Measurements from ENCODE around the gene MYO7B.

The MYO7B gene

DNA sequence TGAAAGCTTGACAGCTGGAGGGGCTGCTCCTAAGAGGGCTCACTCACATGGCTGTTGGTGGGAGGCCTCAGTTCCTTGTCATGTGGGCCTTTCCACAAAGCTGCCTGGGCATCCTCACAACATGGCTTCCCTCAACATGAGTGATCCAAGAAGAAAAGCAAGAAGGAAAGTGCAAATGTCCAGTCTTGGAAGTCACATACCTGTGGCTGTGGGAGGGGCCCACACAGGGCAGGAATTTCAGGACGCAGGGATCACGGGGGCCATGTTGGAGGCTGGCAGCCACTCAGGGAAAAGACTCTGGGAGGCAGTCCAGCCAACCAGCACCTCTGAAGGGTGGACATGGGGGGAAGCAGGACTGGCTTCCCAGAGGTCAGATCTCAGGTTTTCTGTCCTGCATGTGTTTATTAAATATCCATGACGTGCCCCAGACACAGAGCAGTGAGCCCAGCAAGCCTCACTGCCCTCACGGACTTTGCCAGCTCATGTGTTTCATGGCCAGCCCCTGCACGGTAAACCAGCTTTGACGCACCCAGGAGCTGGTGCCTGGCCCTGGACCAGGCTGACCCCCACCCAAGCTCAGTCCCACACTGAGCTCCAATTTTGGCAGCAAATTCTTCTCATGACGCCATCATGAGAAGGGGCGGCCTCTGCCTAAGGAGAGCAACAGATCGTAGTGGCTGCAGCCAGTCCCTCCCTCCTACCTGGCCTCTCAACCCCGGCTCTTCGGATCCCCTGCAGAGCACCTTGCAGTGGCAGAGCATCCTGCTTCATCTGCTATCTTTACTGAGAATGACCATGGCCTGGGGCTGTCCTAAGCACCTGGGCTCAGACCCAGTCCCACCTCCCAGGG lies 75.8 kb downstream of the MYO7B start:
- no peak for DNase-seq

DNA sequence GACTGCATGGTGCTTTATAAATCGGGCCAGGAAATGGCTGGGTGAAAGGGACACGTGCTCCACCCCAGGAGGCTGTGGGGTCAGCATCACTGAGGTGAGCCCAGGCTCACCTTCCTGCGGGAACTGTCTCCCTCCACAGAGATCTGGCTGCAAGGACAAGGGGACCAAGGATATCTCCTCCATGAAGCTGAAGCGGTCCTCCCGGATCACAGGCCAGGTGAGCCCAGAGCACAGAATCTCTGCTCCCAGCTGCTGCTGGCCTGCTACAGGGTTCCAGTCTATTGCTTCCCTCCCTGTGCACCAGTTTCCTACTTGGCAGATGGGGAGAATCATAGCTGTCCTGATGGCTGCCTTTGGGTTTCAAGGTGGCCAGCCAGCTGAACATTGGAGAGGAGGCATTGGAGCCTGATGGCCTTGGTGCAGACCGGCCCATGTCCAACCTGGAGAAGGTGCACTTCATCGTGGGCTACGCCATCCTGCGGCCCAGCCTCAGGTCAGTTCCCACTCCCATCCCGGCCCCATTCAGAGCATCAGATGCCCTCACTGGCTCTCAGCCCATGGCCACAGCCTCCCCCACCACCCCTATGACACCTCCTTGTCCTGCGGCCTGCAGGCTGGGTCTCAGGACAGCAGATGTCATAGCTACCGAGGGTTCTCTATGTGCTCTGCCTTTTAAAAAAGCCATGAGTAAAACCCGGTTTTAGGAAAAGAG lies 76.8 kb downstream of the MYO7B start:
- no peak for DNase-seq

DNA sequence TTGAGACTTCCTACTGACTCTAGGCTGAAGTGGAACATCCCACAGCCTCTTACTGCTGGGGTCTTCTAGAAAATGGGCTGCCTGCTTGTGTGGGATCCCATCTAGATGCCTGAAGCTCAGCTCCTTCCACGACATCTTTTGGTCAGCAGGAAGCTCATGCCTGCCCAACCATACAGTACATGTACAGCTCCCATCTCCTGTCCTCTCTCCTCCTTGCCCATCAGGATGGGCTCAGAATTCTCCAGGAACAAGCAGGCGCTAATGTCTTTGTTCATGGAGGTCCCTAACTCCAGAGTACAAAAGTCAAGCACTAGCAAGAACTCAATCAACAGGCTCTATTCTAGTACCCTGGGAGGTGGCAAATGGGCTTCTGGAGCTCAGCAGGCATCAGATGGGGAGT lies 78.8 kb downstream of the MYO7B start:
- DNase-seq: no peak

DNA sequence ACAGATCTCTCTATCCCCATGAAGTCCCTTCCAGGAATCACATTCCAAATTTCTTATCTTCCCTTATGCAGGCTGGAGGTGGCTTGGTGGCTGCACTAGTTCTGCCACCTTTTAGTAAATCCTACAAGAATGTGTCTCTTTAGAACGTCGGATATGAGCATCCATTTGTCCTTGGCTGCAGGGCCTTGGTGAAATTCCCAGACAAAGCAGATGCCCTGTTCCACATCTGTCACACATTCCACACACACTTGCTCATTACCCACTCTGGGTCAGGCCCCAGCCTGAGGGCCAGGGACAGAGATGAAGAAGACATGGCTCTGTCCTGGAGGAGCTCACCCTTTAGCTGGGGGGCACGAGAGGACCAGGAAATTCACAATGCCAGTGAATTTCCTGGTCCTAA lies 79.2 kb downstream of the MYO7B start:
- DNase-seq: no peak

DNA sequence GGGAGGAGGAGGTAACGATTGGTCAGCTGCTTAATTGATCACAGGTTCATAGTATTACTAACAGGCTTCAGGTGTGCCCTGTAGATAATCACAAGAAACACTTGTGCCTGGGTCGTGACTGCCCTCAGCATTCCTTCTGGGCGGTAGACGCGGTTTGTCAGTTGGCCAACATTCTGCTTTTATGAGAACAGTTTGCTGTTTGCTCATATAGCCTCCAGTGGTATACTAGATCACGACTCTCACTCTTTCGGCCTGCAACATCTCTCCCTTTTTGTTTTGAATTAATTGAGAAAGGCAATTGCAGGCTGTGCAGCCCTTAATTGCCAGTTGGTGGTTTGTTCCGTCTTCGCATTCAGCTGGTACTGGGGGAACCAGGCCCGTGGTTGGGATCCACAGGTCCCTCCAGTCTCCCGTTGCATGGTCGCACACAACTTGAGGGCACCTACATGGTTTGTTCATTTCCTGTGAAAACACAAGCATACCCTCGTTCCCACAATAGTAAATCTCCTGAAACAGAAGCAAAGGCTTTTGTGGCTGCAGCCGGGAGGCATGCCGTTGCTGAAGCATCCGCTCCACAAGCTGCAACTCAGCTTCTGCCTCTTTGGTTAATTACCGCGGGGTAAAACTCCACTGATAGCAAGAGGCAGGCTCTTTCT lies 80.2 kb downstream of the MYO7B start:
- no peak for DNase-seq

DNA sequence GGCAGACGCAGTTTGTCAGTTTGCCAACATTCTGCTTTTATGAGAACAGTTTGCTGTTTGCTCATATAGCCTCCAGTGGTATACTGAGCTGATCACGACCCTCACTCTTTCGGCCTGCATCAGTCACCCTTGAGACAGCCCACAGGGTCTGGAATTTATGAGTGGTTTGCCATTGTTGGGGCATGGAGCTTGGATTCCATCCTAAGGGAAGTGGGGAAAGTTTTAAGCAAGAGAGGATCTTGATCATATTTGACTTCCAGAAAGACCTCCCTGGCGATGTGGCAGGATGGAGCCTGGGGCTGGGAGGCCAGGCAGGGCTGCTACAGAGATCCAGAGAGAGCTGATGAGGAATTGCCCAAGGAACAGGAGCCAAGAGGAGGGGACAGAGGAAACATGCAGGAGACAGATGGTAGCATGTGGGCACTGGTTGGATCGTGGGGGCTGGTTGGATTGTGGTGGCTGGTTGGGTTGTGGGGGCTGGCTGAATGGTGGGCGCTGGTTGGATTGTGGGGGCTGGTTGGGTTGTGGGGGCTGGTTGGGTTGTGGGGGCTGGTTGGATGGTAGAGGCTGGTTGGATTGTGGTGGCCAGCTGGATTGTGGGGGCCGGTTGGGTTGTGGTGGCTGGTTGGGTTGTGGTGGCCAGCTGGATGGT lies 83.2 kb downstream of the MYO7B start:
- no peak for DNase-seq

DNA sequence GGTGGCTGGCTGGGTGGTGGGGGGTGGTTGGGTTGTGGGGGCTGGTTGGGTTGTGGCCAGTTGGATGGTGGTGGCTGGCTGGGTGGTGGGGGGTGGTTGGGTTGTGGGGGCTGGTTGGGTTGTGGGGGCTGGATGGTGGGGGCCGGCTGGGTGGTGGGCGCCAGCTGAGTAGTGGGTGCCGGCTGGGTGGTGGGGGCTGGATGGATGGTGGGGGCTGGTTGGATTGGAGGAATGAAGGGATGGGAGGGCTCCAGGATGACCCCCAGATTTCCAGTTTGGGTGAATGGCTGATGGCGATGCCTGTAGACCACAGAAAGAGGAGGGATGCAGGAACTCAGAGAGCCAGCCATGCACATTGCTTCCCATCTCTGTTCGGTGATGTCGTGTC lies 83.7 kb downstream of the MYO7B start:
- DNase-seq: no peak

DNA sequence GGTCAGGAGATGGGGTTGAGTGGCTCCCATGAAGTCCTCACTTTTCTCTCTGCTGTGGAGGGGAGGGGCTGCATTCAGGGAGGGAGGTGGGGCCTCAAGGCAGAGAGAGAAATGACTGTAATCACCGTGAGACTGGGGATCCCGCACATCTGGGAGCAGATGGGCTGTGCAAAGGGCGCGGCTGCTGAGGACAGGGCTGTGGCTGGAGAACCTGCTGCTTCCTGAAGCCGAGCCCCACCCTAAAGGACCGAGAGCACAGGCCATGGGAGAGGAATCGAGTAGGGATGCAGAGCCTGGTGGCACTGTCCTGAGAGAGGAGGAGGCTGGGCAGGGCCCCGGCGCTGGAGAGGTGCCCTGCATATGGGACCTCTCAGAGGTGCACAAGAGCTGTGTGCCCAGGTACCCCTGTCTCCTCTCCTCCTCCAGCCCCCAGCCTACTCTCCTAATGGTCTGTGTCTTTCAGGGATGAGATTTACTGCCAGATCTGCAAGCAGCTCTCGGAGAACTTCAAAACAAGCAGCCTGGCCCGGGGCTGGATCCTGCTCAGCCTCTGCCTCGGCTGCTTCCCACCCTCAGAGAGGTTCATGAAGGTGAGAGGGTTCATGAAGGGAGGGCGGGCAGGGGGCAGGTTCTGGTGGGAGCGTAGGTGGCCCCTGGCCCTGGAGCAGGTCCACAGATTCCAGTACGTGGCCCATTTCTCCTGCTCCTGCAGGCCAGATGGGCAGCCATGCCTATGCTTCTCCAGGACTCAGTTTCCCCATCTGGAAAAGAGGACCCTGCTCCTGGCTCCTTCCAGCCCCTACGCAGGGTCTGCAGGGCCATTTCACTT lies 84.6 kb downstream of the MYO7B start:
- DNase-seq: no peak

DNA sequence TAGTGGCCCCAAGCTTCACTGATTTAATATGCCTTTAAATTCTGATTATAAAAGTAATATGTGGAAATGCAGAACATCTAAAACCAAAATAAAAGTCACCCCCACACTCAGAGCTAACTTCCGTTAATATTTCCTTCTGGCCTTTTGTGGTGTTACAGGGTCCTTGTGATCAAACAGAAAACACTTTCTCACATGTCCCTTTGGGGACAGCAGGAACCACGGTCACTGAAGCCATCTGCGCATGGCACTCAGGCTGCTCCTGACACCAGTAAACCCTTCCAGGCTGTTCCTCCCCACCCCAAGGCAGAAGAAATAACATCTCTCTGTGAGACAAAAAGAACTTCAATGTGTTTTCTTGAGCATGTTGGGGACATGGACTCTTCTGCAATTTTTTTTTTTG lies 85.4 kb downstream of the MYO7B start:
- no peak for DNase-seq

DNA sequence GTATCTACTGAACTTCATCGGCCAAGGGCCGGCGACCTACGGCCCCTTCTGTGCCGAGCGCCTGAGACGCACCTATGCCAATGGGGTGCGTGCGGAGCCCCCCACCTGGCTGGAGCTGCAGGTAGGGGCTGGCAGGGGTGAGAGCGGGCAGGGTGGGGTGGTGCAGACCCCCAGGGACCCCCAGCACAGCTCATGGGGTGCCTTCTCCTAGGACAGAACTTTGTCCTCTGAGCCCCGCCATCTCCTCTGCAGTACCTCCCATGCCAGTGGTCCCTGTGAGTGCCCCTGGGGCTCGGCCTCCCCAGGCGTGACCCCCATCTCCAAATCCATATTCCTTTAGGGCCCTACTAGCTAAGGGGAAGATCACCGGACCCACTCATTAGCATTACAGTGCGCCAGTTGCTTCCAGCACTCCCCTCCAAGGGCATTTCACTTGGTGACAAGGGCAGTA lies 86.5 kb downstream of the MYO7B start:
- DNase-seq: no peak

DNA sequence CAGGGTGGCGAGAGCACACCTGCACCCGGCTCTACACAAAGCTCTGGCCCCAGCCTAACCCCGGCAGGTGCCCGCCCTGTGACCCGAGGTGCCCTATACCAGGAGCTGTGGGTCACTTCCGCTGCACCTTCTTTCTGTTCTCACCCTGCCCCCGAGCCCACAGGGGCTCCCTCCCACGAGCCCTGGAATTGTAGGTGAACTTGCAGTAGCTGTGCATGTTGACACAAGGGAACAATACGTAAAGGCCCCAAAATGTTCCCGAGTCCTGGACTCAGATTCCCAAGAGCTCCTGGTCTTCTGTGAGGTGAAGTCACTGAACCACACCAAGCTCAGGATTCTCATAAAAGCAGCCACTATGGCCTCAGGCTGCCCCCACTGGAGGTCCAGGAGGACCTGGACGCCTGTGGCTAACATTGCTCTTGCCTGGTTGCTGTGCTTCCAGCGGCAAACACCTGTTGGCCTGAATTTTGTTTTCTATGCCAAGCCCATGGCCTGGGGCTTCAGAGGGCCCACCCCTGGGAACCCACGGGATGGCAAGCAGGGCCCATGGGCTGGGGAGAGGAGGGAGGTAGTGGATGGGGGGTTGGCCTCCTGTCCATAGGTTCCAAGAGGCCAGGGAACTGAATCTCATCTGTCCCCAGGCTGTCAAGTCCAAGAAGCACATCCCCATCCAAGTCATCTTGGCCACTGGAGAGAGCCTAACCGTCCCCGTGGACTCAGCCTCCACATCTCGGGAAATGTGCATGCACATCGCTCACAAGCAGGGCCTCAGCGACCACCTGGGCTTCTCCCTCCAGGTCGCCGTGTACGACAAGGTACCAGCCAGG lies 87.3 kb downstream of the MYO7B start:
- no peak for DNase-seq

DNA sequence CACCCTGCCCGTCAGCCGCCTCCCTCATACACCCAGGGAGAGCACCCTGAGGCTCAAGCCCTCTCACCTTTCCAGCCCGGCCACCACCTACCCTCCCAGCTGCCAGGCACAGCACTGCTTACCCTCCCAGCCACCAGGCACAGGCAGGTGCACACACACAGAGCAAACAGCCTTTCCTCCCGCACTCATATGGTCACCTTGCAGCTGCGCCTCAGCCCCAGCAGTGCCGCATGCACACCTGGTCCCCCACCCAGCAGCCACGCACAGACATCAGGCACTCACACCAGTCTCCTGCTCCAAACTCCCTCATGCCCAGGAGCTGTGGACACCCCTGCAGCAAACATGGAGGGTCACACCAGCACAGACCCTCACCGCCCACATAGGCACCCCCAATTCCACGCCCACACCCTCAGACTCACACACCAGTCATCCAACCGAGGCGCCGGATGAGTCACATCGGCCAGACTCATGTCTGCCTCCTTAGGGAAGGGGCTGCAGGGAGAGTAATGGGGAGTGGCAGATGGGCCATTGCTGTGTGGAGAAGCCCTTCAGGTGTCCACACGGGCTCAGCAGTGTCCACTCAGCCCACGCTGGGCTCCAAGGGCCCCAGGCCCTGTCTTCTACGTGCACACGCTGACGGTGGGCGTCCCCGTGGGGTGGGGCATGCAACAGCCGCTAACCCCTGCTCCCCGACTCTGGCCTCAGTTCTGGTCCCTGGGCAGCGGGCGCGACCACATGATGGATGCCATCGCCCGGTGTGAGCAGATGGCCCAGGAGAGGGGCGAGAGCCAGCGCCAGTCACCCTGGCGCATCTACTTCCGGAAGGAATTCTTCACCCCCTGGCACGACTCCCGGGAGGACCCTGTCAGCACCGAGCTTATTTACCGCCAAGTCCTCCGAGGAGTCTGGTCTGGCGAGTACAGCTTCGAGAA lies 88.2 kb downstream of the MYO7B start:
- DNase-seq: no peak

DNA sequence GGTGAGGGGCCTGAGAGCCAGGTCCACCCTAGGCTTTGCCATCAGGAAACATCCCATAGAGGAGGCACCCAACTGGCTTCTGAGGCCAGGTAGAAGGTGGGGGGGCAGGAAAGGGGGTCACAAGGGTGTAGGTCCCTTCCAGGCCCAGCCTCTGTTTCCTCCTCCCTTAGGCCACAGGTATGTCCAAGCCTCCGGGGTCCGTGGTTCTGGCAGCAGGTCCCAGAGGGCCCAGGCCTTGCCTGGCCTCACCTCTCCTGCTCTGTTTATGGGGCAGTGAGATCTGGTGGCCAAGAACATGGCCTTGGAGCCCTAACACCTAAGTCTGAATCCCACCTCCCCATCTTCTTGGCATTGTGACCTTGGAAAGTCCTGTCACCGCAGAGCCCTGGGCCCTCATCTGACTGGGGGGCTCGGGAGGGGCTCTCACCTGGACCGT lies 88.9 kb downstream of the MYO7B start:
- DNase-seq: no peak

DNA sequence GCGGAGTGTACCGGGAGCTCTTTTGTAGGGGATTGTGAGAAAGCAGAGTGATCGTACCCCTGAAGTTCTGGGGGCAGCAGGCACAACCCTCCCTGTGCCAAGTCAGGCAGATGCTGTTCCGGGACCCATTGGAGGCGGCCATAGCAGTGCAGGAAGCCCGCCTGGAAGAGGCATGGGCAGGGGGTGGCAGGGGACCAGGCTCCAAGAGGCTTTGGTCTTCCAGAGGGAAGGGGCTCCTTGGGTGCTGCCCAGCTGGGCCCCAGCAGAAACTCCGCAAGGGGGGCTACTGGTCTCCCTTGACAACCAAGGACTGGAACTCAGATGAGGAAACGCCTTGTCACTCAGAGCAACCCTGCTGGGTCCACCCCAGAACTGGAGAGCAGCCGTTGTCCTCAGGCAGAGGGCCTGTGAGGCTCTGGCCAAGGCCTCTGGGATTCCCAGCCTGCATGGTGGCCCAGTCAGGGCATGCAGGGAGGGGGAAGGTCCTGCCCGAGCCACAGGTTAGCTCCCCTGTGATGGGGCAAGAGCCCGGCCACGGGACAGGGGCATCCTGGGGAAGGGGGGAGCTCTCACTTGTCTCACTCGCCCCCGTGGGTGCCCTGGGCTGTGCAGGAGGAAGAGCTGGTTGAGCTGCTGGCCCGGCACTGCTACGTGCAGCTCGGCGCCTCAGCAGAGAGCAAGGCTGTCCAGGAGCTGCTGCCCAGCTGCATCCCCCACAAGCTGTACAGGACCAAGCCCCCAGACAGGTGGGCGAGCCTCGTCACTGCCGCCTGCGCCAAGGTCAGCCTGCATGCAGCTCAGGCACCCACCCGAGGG lies 89.5 kb downstream of the MYO7B start:
- DNase-seq: no peak

DNA sequence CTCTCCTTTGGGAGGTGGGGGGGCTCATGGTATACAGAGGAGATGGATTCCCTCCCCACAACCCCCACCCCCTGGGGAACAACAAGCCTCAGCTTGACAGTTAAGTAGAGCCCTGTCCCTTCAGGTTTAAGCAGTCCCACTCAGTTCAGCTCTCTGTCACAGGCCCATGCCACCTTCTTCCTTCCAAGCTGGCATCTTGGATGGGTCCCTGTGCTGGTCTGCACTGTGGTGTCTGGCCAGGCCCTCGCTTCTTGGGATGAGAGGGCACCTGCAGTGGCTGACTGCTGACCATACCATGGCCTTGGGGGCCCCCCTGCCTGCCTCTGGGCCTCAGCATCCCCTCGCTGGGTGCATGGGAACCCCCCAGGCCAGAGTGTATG lies 90.1 kb downstream of the MYO7B start:
- no peak for DNase-seq

DNA sequence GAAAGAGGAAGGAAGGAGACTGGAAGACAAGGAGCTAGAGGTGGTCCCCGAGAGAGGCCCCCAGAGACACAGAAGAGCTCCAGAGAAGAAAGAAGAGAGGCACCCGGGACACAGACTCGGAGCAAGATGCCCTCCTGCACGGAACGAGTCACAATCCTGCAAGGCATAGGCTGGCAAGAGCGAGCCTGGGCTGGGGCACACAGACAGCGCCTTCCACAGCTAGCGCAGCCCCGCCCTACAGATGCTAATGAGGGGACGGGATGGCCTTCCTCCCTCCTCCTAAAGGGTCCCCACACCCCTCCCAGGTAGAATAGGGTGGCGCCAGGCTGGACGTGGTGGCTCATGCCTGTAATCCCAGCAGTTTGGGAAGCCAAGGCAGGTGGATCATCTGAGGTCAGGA lies 90.7 kb downstream of the MYO7B start:
- DNase-seq: no peak

DNA sequence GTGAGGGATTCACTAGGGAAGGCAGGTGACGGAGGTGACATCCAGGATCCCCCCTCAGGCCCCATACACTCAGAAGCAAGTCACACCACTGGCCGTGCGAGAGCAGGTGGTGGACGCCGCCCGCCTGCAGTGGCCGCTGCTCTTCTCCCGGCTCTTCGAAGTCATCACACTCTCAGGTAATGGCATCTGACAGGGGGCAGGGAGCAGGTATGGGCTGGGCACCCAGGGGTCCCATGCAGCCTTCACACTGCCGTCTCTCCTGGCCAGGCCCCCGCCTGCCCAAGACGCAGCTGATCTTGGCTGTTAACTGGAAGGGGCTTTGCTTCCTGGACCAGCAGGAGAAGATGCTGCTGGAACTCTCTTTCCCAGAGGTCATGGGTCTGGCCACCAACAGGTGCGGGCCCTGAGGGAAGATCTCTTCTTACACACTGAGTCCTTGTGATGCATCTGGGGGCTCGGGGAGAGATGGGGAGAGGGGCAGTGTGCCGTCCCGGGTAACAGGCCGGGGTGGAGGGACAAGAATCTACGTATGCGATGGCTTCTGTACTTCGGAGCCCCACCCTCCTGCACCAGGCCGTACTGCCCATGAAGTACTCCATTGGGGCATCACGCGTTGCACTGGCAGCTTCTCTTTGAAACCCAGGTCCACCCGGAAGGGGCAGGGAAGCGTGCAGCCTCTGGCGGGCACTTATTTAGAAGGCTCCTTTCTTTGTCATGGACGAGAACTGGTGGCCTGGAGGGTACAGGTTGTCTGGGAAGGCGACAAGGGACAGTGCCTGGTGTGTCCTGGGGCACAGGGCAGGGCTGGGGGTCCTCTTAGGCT lies 91.6 kb downstream of the MYO7B start:
- no peak for DNase-seq

DNA sequence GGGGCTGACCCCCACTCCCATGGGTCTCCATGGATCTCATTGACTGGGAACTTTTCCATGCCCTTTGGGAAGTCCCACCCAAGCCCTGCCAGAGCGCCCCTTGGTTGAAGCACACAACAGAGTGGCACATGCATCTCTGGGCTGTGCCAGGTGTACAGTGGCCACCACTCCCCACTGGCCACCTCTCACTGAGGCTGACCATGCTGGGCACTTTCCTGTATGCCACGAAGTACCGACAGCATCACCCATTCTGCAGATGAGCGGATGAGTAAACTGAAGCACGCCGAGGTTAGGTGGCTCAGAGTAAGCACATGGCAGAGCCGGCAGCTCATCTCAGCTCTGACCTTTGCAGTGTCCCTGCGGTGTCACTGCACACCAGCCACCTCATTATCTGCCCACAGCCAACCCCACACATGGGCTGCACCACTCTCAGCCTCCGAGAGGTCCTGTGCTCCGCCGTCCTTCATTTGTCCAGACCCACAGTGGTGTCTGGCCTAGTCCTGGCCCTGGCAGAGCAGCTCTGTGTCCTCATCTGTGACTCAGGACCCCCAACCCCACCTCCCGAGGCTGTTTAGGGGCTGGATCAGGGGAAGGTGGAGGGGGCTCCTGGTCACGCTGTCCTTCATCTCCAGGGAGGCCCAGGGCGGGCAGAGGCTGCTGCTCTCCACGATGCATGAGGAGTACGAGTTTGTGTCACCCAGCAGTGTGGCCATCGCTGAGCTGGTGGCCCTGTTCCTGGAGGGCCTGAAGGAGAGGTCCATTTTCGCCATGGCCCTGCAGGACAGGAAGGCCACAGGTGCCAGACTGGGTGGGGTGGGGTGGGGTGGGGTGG lies 92.5 kb downstream of the MYO7B start:
- DNase-seq: no peak

Measured in NCI-H2107 (cell line).